Measurements from ENCODE around the gene MYH7. TPM values are rescaled to one million over a fixed set of nuclear protein-coding genes. Genes with fewer than 3 reads are reported as not detected.

MYH7 gene
- polyA plus RNA-seq, 1 donor (not counting 4 experiments of a cell fraction or from before 2014, with no cell fraction given): not detected

DNA sequence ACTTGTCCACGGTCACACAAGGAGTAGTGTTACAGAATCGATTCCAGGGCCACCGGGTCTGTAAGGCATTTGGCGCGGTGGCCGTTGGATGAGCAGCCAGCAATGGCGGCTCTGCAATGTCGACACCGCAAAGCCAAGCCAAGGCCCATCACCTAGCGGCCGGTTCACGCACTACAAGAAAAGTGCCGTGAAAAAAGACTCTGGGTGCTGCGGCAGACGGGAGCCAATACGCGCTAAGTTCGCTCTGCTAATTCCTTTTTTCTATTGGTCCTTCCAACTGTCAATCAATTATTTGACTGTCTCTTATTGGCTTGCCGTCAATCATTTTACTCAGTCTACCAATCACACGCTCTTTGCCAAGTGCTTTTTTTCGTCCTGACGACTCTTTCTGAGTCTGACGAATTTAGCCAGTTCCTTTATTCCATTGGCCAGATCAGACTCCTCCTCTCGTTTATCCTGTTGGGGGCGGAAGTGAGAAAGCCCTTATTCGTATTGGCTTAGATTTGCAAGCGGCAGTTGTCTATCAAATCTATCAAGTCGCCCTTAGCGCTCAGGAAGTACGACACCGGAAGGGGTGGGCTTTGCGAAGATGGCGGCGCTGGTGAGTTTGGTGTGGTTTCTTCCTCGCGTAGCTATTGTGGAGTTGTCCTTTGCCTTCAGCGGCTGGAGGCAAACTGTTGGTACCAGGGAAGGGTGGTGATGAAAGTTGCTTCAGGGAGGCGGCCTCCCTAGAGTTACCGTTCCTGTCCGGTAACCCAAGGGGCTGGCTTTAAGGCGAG, 33.9 kb upstream of the MYH7 start, which contains the start of gene NGDN:
Gene NGDN (plus strand): TSS at position 577 of the 779 bp plus-strand sequence. CDS start 13 bp downstream, at position 590.
- FAIRE-seq: peak; percentile 97
- no peak for TF ChIP-seq EZH2 (IDR thresholded peaks at IDR 0.05; ENCODE audit: low read length)
- TF ChIP-seq, protein P1, sequence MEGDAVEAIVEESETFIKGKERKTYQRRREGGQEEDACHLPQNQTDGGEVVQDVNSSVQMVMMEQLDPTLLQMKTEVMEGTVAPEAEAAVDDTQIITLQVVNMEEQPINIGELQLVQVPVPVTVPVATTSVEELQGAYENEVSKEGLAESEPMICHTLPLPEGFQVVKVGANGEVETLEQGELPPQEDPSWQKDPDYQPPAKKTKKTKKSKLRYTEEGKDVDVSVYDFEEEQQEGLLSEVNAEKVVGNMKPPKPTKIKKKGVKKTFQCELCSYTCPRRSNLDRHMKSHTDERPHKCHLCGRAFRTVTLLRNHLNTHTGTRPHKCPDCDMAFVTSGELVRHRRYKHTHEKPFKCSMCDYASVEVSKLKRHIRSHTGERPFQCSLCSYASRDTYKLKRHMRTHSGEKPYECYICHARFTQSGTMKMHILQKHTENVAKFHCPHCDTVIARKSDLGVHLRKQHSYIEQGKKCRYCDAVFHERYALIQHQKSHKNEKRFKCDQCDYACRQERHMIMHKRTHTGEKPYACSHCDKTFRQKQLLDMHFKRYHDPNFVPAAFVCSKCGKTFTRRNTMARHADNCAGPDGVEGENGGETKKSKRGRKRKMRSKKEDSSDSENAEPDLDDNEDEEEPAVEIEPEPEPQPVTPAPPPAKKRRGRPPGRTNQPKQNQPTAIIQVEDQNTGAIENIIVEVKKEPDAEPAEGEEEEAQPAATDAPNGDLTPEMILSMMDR (optimal IDR thresholded peaks at IDR 0.05 in 1 of 3, IDR thresholded peaks at IDR 0.05 in 1 of 3, conservative IDR thresholded peaks at IDR 0.05 in 1 of 3; ENCODE audit: extremely low read depth in 1 of 3, insufficient read depth in 2 of 3, low read length in 3 of 3): peak; percentile 73 to 92 (median 89)
- Histone ChIP-seq H3K4me2 (ENCODE audit: control insufficient read depth, extremely low read depth, insufficient read depth, low read depth, low read length) (peak within 1 kb of the TSS; percentile 89), H3K79me2 (ENCODE audit: control insufficient read depth, insufficient read depth, low read length) (peaks cover 20% of the 10 kb centered on the region), H3K9me1 (ENCODE audit: control insufficient read depth, extremely low read depth, insufficient read depth, low read length) (no peaks in the 10 kb centered on the region), H3K9me3 (ENCODE audit: control insufficient read depth, low read depth, low read length) (no peaks in the 10 kb centered on the region), H4K20me1 (ENCODE audit: control insufficient read depth, extremely low read depth, insufficient read depth, low read length) (no peaks in the 10 kb centered on the region), H3K9ac (ENCODE audit: control insufficient read depth, extremely low read depth, insufficient read depth, low read length) (peak within 1 kb of the TSS; percentile 90), H3K4me1 (ENCODE audit: control insufficient read depth, extremely low read depth, insufficient read depth, low read length) (peaks cover 11% of the 10 kb centered on the region), H3K4me3 (ENCODE audit: control insufficient read depth in 2 of 3, extremely low read depth in 1 of 3, insufficient read depth in 2 of 3, low read depth in 1 of 3, low read length in 3 of 3) (peak within 1 kb of the TSS; percentile 85 to 92 (median 86)), H3K36me3 (ENCODE audit: control insufficient read depth in 2 of 2, extremely low read depth in 1 of 2, insufficient read depth in 2 of 2, low read length in 2 of 2) (peaks cover 6 to 12% of the 10 kb centered on the region in 2 experiments), H3K27me3 (ENCODE audit: control insufficient read depth, extremely low read depth, insufficient read depth, low read length) (no peaks in the 10 kb centered on the region), H3K27ac (ENCODE audit: control insufficient read depth, insufficient read depth, low read length) (peak within 1 kb of the TSS; percentile 84), H2AFZ (ENCODE audit: control insufficient read depth, low read length) (peak within 1 kb of the TSS; percentile 100)
- dilution Hi-C loops (cut with MboI; ENCODE audit: extremely low pct_ligation_motif_present, low sequenced_read_pairs): no loop called here
- peak; percentile 99 for DNase-seq (ENCODE audit: low read depth, low spot score)

DNA sequence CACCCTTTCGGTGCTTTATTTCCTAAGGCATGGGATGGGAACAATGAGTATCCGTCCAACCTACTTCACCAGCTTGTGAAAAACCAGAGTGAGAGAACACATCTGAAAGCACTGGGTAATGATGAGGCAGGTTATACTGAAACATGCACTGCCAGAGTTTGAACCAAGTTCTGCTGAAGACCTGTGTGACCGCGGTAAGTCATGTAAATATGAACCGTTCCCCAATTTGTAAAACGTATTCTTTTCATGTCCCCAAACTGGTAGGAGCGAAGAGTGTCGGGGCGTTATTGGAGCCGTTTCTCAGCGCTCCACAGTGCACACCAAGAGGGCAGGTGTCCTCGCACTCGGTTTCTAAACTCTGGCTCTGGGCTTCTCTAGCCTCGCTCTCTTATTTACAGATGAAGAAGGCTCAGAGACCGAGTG, 33.3 kb upstream of the MYH7 start:
- H3K27ac ChIP-seq (ENCODE audit: control insufficient read depth, insufficient read depth, low read length): peak overlapping the region; percentile 24
- peaks cover 6 to 12% of the 10 kb centered on the region in 2 experiments for H3K36me3 ChIP-seq (ENCODE audit: control insufficient read depth in 2 of 2, extremely low read depth in 1 of 2, insufficient read depth in 2 of 2, low read length in 2 of 2)
- no peaks in the 10 kb centered on the region for H3K9me3 ChIP-seq (ENCODE audit: control insufficient read depth, low read depth, low read length)
- H3K27me3 ChIP-seq (ENCODE audit: control insufficient read depth, extremely low read depth, insufficient read depth, low read length): no peaks in the 10 kb centered on the region
- H3K4me2 ChIP-seq (ENCODE audit: control insufficient read depth, extremely low read depth, insufficient read depth, low read depth, low read length): peak overlapping the region; percentile 89
- dilution Hi-C loops (cut with MboI; ENCODE audit: extremely low pct_ligation_motif_present, low sequenced_read_pairs): no loop called here
- peak overlapping the region; percentile 8 to 79 (median 61) for H3K4me3 ChIP-seq (ENCODE audit: control insufficient read depth in 2 of 3, extremely low read depth in 1 of 3, insufficient read depth in 2 of 3, low read depth in 1 of 3, low read length in 3 of 3)
- H3K9ac ChIP-seq (ENCODE audit: control insufficient read depth, extremely low read depth, insufficient read depth, low read length): peak overlapping the region; percentile 39
- peaks cover 11% of the 10 kb centered on the region for H3K4me1 ChIP-seq (ENCODE audit: control insufficient read depth, extremely low read depth, insufficient read depth, low read length)
- H3K79me2 ChIP-seq (ENCODE audit: control insufficient read depth, insufficient read depth, low read length): peaks cover 20% of the 10 kb centered on the region
- DNase-seq (ENCODE audit: low read depth, low spot score) (no peak), FAIRE-seq (no peak)
- H2AFZ ChIP-seq (ENCODE audit: control insufficient read depth, low read length): peak overlapping the region; percentile 100
- no peaks in the 10 kb centered on the region for H3K9me1 ChIP-seq (ENCODE audit: control insufficient read depth, extremely low read depth, insufficient read depth, low read length)
- H4K20me1 ChIP-seq (ENCODE audit: control insufficient read depth, extremely low read depth, insufficient read depth, low read length): no peaks in the 10 kb centered on the region
- TF ChIP-seq, protein P1 (optimal IDR thresholded peaks at IDR 0.05 in 1 of 3, IDR thresholded peaks at IDR 0.05 in 1 of 3, conservative IDR thresholded peaks at IDR 0.05 in 1 of 3; ENCODE audit: extremely low read depth in 1 of 3, insufficient read depth in 2 of 3, low read length in 3 of 3): no peak
- TF ChIP-seq EZH2 (IDR thresholded peaks at IDR 0.05; ENCODE audit: low read length): no peak
